Spleen (tissue), 11 donors: Measurements from ENCODE around the gene CALM1. TPM values are rescaled to one million over a fixed set of nuclear protein-coding genes. Genes with fewer than 3 reads are reported as not detected.

Experiments used
- DNase-seq: peaks from one replicate; pipeline ENCODE4 v3.0.0-alpha.2; 2020
- H3K27ac ChIP-seq, 8 donors: fragments of 200-600 bp; sonication (generic) in 7 of 8; 1 replicate in 4 of 8; 2 replicates in 4 of 8; pipeline versions ENCODE4 v1.5.0 to v1.8.0; 2016 to 2021; ENCODE audit warnings: inconsistent platforms in 4 of 8, mild to moderate bottlenecking in 4 of 8, moderate library complexity in 1 of 8
- H3K27me3 ChIP-seq, 7 donors: fragments of 200-600 bp; sonication (generic) in 6 of 7; replicated peaks in 1 of 7; 1 replicate in 4 of 7; 2 replicates in 3 of 7; pipeline versions ENCODE4 v1.5.0 to v1.8.0; 2016 to 2021; ENCODE audit warnings: inconsistent platforms in 3 of 7, mild to moderate bottlenecking in 1 of 7
- H3K36me3 ChIP-seq, 6 donors: fragments of 200-600 bp; sonication (generic) in 5 of 6; 1 replicate in 4 of 6; 2 replicates in 2 of 6; pipeline versions ENCODE4 v1.5.0 to v1.8.0; 2016 to 2021; ENCODE audit warnings: inconsistent platforms in 2 of 6
- H3K4me1 ChIP-seq, 6 donors: fragments of 200-600 bp; sonication (generic) in 5 of 6; 1 replicate in 3 of 6; 2 replicates in 3 of 6; pipeline versions ENCODE4 v1.5.0 to v1.8.0; 2016 to 2021; ENCODE audit warnings: inconsistent platforms in 3 of 6
- H3K4me3 ChIP-seq, 8 donors: fragments of 200-600 bp; sonication (generic) in 7 of 8; 1 replicate in 4 of 8; 2 replicates in 4 of 8; pipeline versions ENCODE4 v1.5.0 to v1.8.0; 2016 to 2021; ENCODE audit warnings: inconsistent platforms in 4 of 8, mild to moderate bottlenecking in 4 of 8, moderate library complexity in 2 of 8
- H3K9me3 ChIP-seq, 8 donors: fragments of 200-600 bp; sonication (generic) in 7 of 8; 1 replicate in 4 of 8; 2 replicates in 4 of 8; pipeline versions ENCODE4 v1.5.0 to v1.8.0; 2016 to 2021; ENCODE audit warnings: inconsistent platforms in 4 of 8
- POLR2A ChIP-seq, 3 donors: fragments of 450-650 bp; IDR thresholded peaks; one replicate each; pipeline ENCODE4 v1.5.1; 2017; ENCODE audit warnings: antibody characterized with exemption in 3 of 3, mild to moderate bottlenecking in 1 of 3
- POLR2AphosphoS5 ChIP-seq, 3 donors: sonication (generic); formaldehyde crosslinking; IDR thresholded peaks; one replicate each; pipeline ENCODE4 v1.5.1; 2017; ENCODE audit warnings: antibody characterized with exemption in 3 of 3
- WGBS, 5 donors: extraction: QIAGEN DNeasy Blood & Tissue Kit in 3 of 5; methylation state at CpG; one replicate each; pipeline versions ENCODE4 v1.1.5 to v1.1.7; 2013 to 2018; 5-methylcytosine and 5-hydroxymethylcytosine counted together
- intact Hi-C: fragments of 100-400 bp; cut with DNase I; formaldehyde crosslinking; loops from one replicate; pipeline ENCODE4 v1.15.0; 2023; ENCODE audit warnings: low total_unique reads
- polyA plus RNA-seq, 3 donors: library from polyadenylated mRNA; stranded (reverse); fragments of 200-250 nt; gene quantifications; one replicate each; pipeline ENCODE4 v1.2.1, GENCODE V29; 2013
- total RNA-seq, 7 donors: library from RNA; depleted of rRNA in 3 of 7; stranded (reverse); fragments of >200 nt in 3 of 7; fragmentation: NEBNext Ultra II Directional in 4 of 7; extraction: Animal tissue kit (Norgen Biotek cat#: 25700) in 4 of 7; gene quantifications; one replicate each; pipeline versions ENCODE4 v1.1.0 to v1.2.1, GENCODE V29; 2016 to 2021
- TF ChIP-seq, protein P1 (sequence below), 11 experiments: fragments of 200-600 bp in 7 of 11; fragments of 450-650 bp in 4 of 11; sonication (generic) in 4 of 11; IDR thresholded peaks in 8 of 11; conservative IDR thresholded peaks in 3 of 11; 1 replicate in 7 of 11; 2 replicates in 4 of 11; pipeline versions ENCODE4 v1.4.0 to v1.8.0; 2016 to 2021; ENCODE audit warnings: antibody characterized with exemption in 11 of 11, inconsistent platforms in 4 of 11, mild to moderate bottlenecking in 1 of 11
- donor health status: healthy with polysubstance abuse.
- donor health status: DM: no; HTN: no; CAD: no; lungs with moderate emphysema.
- donor health status: DM: no; HTN: no; CAD: no.
- donor health status: Bipolar disorder and iron deficiency.
- donor health status: healthy.
- donor health status: DM: no; HTN: no; CAD: no.
- donor health status: DM: yes; HTN: yes; CAD: no.

CALM1 gene
- total and polyA plus RNA-seq, 10 donors: 188 to 483 (median 311) TPM

DNA sequence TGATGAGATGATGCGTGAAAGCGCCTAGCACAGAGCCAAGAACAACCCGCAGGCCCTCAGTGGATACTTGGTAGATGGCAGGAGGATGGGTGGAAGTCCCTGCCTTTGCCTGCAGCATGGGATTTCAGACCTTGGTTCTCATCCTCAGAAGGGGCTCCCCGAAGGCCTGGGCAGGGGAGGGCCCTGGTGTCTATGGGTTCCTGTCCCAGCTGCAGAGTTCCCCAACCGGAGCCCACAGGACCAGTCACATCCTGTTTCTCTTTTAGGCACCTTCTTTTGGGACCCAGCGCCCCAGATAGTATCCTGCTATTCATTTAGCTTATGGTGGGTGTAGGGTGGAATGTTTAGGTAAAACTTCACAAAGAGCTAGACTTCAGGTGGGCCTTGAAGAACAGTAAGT, 55.5 kb downstream of the CALM1 start:
- peaks cover 0 to 48% (median 13%) of the 10 kb centered on the region in 6 donors for H3K4me1 ChIP-seq
- intact Hi-C loops: no loop called here
- H3K9me3 ChIP-seq: peaks cover 0 to 9% (median 6%) of the 10 kb centered on the region in 8 donors
- no peak overlapping the region for H3K4me3 ChIP-seq
- no peaks in the 10 kb centered on the region for H3K36me3 ChIP-seq
- peak overlapping the region in 3 of 8 donors; percentile 14 to 61 (median 48) for H3K27ac ChIP-seq
- no peak for TF ChIP-seq POLR2A (IDR thresholded peaks at IDR 0.05)
- no peak for TF ChIP-seq POLR2AphosphoS5 (IDR thresholded peaks at IDR 0.05)
- TF ChIP-seq, protein P1, sequence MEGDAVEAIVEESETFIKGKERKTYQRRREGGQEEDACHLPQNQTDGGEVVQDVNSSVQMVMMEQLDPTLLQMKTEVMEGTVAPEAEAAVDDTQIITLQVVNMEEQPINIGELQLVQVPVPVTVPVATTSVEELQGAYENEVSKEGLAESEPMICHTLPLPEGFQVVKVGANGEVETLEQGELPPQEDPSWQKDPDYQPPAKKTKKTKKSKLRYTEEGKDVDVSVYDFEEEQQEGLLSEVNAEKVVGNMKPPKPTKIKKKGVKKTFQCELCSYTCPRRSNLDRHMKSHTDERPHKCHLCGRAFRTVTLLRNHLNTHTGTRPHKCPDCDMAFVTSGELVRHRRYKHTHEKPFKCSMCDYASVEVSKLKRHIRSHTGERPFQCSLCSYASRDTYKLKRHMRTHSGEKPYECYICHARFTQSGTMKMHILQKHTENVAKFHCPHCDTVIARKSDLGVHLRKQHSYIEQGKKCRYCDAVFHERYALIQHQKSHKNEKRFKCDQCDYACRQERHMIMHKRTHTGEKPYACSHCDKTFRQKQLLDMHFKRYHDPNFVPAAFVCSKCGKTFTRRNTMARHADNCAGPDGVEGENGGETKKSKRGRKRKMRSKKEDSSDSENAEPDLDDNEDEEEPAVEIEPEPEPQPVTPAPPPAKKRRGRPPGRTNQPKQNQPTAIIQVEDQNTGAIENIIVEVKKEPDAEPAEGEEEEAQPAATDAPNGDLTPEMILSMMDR (IDR thresholded peaks at IDR 0.05 in 8 of 11, conservative IDR thresholded peaks at IDR 0.05 in 3 of 11): no peak
- DNase-seq: no peak
- no peaks in the 10 kb centered on the region for H3K27me3 ChIP-seq
- WGBS, 5 donors: 56 to 69% (median 62%) methylated on average over 6 of the region's 6 CpGs

GRCh38 chr14:90453401-90453951, 56.6 kb downstream of the CALM1 start:
- Histone ChIP-seq H3K4me1 (peaks cover 0 to 48% (median 13%) of the 10 kb centered on the region in 6 donors), H3K9me3 (no peaks in the 10 kb centered on the region), H3K27me3 (no peaks in the 10 kb centered on the region), H3K4me3 (no peak overlapping the region), H3K27ac (peak overlapping the region in 5 of 8 donors; percentile 27 to 61 (median 41)), H3K36me3 (no peaks in the 10 kb centered on the region)
- DNase-seq: no peak
- WGBS, 5 donors: 82 to 88% (median 84%) methylated on average over 18 of the region's 18 CpGs
- TF ChIP-seq POLR2A (IDR thresholded peaks at IDR 0.05): no peak
- TF ChIP-seq POLR2AphosphoS5 (IDR thresholded peaks at IDR 0.05): no peak
- TF ChIP-seq, protein P1 (IDR thresholded peaks at IDR 0.05 in 8 of 11, conservative IDR thresholded peaks at IDR 0.05 in 3 of 11): no peak
- intact Hi-C loops: no loop called here

DNA sequence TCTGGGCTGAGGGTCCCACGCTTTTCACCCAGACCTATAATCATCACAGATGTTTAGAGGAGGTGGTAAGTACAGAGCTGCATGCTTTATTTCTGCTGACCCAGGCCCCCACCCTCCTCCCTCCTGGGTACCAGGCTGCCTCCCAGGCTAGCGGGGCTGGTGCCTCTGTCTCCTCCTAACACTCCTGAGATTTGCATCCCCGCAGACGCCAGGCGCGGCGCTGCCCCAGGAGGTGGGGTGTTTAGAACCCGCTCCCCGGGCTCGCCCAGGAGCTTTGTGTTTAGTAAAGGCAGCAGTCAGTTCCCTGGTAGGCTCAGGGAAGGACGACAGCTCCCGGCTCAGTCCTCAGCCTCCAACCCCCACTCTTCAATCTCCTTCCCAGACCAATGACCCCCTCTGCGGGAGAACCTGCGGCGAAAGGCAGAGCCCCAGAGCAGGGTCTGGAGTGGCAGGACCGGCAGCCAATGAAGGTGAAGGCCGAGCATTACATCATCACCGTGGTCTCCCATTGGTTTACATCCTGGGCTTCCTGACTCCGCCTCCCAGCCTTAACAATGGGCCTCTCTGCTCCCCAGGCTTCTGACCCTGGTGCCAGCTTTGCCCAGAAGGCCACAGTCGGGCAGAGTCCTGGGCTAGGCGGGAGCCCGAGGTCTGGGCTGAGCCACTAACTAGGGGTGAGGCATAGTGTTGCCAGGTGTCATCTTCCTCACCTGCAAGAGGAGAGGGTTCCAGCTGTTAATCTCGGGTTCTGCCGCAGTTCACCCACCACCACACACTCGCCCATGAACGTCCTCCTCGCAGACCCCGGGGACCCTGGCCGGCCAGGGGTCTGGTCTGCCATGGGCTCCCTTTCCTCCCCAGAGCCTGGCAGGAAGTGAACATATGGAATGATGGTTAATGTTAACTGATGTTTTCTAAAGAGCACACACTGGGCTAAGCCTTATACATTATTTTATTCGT, 57.5 kb downstream of the CALM1 start:
- WGBS, 5 donors: 63 to 73% (median 73%) methylated on average over 27 to 30 of the region's 30 CpGs
- no peak for DNase-seq
- TF ChIP-seq POLR2AphosphoS5 (IDR thresholded peaks at IDR 0.05): peak; percentile 44 to 71 (median 66)
- no peak for TF ChIP-seq POLR2A (IDR thresholded peaks at IDR 0.05)
- TF ChIP-seq, protein P1 (IDR thresholded peaks at IDR 0.05 in 8 of 11, conservative IDR thresholded peaks at IDR 0.05 in 3 of 11): no peak
- Histone ChIP-seq H3K4me3 (peak overlapping the region in 1 of 8 donors; percentile 35), H3K9me3 (no peaks in the 10 kb centered on the region), H3K27me3 (no peaks in the 10 kb centered on the region), H3K4me1 (peaks cover 0 to 48% (median 13%) of the 10 kb centered on the region in 6 donors), H3K27ac (peak overlapping the region in 6 of 8 donors; percentile 20 to 61 (median 44)), H3K36me3 (no peaks in the 10 kb centered on the region)
- intact Hi-C loops: no loop called here

DNA sequence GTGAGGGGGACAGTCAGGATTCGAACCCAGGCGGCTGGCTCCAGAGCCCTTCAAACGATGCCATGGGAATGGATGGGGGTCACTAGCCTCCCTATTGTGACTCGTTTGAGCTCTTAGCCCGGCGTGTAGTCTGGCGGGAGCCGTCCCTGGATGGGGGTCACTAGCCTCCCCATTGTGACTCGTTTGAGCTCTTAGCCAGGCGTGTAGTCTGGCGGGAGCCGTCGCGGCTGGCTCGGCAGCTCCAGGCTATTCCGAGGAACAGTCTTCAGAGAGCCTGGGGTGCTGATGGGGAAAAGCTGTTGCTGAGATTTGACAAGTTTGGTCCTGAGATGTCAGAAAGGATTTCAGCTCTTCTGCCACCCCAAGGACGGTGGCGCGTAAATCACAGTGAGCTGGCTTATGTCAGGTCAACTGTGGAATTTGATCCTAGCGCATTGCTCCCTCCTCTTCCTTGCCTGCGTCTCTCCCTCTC, 58.3 kb downstream of the CALM1 start:
- Histone ChIP-seq H3K9me3 (no peaks in the 10 kb centered on the region), H3K4me1 (peaks cover 0 to 48% (median 13%) of the 10 kb centered on the region in 6 donors), H3K36me3 (no peaks in the 10 kb centered on the region), H3K27ac (no peak overlapping the region), H3K27me3 (no peaks in the 10 kb centered on the region), H3K4me3 (no peak overlapping the region)
- 79 to 88% (median 81%) methylated on average over 20 to 21 of the region's 21 CpGs for WGBS, 5 donors
- intact Hi-C loops: no loop called here
- DNase-seq: no peak
- no peak for TF ChIP-seq POLR2AphosphoS5 (IDR thresholded peaks at IDR 0.05)
- TF ChIP-seq POLR2A (IDR thresholded peaks at IDR 0.05): no peak
- TF ChIP-seq, protein P1 (IDR thresholded peaks at IDR 0.05 in 8 of 11, conservative IDR thresholded peaks at IDR 0.05 in 3 of 11): no peak
